ENCODE data around the gene ABI3BP.

The ABI3BP gene, protein sequence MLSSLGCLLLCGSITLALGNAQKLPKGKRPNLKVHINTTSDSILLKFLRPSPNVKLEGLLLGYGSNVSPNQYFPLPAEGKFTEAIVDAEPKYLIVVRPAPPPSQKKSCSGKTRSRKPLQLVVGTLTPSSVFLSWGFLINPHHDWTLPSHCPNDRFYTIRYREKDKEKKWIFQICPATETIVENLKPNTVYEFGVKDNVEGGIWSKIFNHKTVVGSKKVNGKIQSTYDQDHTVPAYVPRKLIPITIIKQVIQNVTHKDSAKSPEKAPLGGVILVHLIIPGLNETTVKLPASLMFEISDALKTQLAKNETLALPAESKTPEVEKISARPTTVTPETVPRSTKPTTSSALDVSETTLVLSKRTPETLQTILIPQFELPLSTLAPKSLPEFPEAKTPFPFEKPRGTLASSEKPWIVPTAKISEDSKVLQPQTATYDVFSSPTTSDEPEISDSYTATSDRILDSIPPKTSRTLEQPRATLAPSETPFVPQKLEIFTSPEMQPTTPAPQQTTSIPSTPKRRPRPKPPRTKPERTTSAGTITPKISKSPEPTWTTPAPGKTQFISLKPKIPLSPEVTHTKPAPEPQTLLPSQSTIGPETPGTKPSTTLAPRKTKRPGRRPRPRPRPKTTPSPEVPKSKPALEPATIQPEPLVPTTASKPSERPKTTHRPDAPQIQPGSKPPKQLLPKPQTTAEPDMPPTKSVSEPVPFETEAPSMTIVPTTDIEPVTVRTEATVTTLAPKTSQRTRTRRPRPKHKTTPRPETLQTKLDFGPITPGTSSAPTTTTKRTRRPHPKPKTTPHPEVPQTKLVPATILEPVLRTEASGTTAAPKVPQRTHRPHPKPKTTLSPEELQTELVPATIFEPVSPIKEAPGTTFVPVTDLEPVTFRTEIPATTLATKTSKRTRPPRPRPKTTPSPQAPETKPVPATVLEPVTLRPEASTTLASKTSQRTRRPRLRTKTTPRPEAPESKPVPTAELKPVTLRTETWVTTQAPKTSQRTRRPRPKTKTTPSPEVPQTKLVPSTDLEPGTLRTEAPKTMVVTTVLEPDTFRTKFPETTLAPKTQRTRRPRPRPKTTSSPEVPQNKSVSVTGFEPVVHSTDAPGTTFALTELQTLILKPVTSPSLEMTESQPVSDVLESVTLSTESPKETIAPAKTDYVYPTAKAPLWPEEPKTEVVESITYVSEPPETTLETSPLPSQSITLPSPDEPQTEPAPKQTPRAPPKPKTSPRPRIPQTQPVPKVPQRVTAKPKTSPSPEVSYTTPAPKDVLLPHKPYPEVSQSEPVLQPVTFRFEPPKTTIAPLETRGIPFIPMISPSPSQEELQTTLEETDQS (N-terminal part only)

DNA sequence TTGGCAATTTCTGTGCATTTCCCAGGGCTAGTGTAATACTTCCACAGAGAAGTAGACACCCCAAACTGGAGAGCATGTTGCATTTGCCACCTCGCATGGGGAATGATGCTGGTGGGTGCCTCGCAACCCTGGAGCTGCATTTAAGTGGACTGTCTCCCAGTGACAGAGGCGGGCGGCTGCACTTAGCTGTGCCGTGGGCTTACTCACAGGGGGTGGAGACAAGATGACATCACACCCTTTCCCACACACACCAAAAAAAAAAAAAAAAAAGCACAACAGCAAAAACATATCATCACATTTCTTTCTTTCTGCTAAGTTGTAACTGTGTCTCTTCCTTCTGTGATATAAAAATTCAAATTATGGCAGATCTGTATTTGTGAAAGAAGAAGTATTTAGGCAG is at the start of gene ABI3BP:
Gene ABI3BP, minus strand, starts transcription at position 113 of the 400 bp plus-strand sequence. Its CDS starts 37 bp downstream, at position 76.
- no peaks in the 10 kb centered on the region for H3K27me3 ChIP-seq (ENCODE audit: control insufficient read depth, insufficient read depth, low read length)
- H3K4me1 ChIP-seq (ENCODE audit: control insufficient read depth, insufficient read depth, low read length) = peaks cover 17% of the 10 kb centered on the region
- peak within 1 kb of the TSS; percentile 78 for H3K27ac ChIP-seq (ENCODE audit: low read depth, low read length)
- no peaks in the 10 kb centered on the region for H3K36me3 ChIP-seq (ENCODE audit: control insufficient read depth, insufficient read depth, low read length)
- peak within 1 kb of the TSS; percentile 71 for H3K4me3 ChIP-seq (ENCODE audit: low read length)
- H3K9ac ChIP-seq (ENCODE audit: low read length) = no peak within 1 kb of the TSS

DNA sequence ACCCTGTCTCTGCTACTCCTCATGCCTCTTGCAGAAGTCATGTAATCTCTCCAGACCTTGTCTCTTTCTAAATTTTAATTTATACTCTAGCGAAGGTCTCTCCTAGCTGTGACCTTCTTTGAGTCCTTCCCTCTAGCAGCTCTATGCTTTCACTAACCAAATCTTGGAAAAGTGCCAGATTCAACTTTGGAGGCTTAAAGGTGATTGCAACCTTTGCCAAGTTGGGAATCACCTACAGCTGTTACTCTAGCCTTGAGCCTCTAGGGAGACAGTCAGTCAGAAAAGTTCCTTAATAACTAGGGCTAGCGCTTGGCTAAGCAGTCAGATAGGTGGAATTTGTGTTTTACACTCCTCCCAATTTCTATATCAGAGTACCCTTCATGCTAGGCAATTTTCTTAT is 46.1 kb upstream of the ABI3BP start:
- H3K9ac ChIP-seq (ENCODE audit: low read length) = no peak overlapping the region
- no peak overlapping the region for H3K27ac ChIP-seq (ENCODE audit: low read depth, low read length)
- no peaks in the 10 kb centered on the region for H3K36me3 ChIP-seq (ENCODE audit: control insufficient read depth, insufficient read depth, low read length)
- H3K4me3 ChIP-seq (ENCODE audit: low read length) = no peak overlapping the region
- no peaks in the 10 kb centered on the region for H3K27me3 ChIP-seq (ENCODE audit: control insufficient read depth, insufficient read depth, low read length)
- no peaks in the 10 kb centered on the region for H3K4me1 ChIP-seq (ENCODE audit: control insufficient read depth, insufficient read depth, low read length)

DNA sequence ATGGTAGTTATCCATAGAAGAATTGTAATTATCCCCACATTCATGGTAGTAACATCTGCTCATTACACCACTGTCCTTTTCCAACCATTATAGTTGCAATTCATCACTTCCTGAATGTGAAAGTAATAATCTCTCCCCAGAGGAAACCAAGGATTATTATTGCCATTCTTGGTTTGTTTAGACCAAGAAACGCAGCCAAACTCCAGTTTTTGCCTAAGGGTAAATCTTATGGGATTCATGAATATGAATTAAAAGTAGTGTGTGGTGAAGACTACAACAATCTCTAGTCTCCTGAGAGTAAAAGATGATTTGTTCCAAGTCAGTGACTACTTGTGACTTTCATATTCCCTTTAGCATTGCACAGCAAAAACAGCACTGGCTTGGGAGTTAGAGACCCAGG is 45.7 kb upstream of the ABI3BP start:
- H3K4me3 ChIP-seq (ENCODE audit: low read length) = no peak overlapping the region
- no peaks in the 10 kb centered on the region for H3K36me3 ChIP-seq (ENCODE audit: control insufficient read depth, insufficient read depth, low read length)
- H3K27me3 ChIP-seq (ENCODE audit: control insufficient read depth, insufficient read depth, low read length) = no peaks in the 10 kb centered on the region
- no peak overlapping the region for H3K9ac ChIP-seq (ENCODE audit: low read length)
- no peaks in the 10 kb centered on the region for H3K4me1 ChIP-seq (ENCODE audit: control insufficient read depth, insufficient read depth, low read length)
- H3K27ac ChIP-seq (ENCODE audit: low read depth, low read length) = no peak overlapping the region

DNA sequence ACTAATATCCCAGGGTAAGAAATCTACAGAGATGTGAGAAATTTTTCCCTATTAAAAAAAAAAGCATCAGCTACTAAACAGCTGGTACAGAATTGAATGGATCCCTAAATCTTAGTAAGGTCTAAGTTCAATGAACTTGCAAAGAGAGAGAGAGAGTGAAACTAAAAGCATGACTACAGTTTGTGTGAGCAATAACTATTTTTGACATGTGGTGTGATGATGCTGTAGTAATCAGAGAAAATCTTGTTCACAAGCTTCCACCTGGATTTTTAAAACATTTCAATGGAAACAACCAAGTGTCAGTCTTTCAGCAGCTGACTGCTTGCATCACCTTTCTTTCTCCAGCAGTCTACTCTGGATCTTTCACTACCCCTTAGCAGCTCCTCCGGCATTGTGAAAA is 45.2 kb upstream of the ABI3BP start:
- no peak overlapping the region for H3K4me3 ChIP-seq (ENCODE audit: low read length)
- no peaks in the 10 kb centered on the region for H3K36me3 ChIP-seq (ENCODE audit: control insufficient read depth, insufficient read depth, low read length)
- no peak overlapping the region for H3K9ac ChIP-seq (ENCODE audit: low read length)
- no peaks in the 10 kb centered on the region for H3K4me1 ChIP-seq (ENCODE audit: control insufficient read depth, insufficient read depth, low read length)
- no peaks in the 10 kb centered on the region for H3K27me3 ChIP-seq (ENCODE audit: control insufficient read depth, insufficient read depth, low read length)
- H3K27ac ChIP-seq (ENCODE audit: low read depth, low read length) = no peak overlapping the region

DNA sequence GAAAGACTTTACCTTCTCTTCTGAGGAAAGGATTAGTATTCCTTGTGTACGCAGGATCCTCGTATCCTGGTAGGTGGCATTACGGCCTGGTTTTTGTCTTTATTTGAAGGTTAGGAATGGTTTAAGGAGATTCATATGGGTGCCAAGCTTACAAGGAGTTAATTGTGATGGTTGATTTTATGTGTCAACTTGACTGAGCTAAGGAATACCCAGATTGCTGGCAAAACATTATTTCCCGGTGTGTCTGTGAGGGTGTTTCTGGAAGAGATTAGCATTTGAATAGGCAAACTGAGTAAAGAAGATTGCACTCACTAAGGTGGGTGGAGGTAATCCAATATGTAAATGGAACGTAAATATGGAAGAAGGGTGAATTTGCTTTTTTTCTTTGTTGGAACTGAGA is 44.4 kb upstream of the ABI3BP start:
- no peaks in the 10 kb centered on the region for H3K27me3 ChIP-seq (ENCODE audit: control insufficient read depth, insufficient read depth, low read length)
- H3K4me3 ChIP-seq (ENCODE audit: low read length) = no peak overlapping the region
- no peaks in the 10 kb centered on the region for H3K4me1 ChIP-seq (ENCODE audit: control insufficient read depth, insufficient read depth, low read length)
- no peak overlapping the region for H3K27ac ChIP-seq (ENCODE audit: low read depth, low read length)
- no peak overlapping the region for H3K9ac ChIP-seq (ENCODE audit: low read length)
- no peaks in the 10 kb centered on the region for H3K36me3 ChIP-seq (ENCODE audit: control insufficient read depth, insufficient read depth, low read length)

DNA sequence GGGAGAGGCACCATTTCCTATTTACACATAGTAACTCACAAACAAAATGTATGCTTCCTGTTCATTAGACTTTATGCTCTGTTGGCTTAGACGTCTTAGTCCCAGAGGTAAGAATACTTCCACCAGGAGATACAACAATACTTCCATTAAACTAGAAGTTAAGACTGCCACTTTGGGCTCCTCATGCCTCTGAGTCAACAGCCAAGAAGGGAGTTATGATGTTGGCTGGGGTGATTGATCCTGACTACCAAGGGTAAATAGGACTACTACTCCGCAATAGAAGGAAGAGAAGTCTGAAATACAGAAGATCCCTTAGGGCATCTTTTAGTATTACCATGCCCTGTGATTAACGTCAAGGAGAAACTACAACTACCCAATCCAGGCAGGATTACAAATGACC is 43.5 kb upstream of the ABI3BP start:
- no peaks in the 10 kb centered on the region for H3K4me1 ChIP-seq (ENCODE audit: control insufficient read depth, insufficient read depth, low read length)
- H3K27ac ChIP-seq (ENCODE audit: low read depth, low read length) = no peak overlapping the region
- H3K4me3 ChIP-seq (ENCODE audit: low read length) = no peak overlapping the region
- H3K9ac ChIP-seq (ENCODE audit: low read length) = no peak overlapping the region
- no peaks in the 10 kb centered on the region for H3K27me3 ChIP-seq (ENCODE audit: control insufficient read depth, insufficient read depth, low read length)
- H3K36me3 ChIP-seq (ENCODE audit: control insufficient read depth, insufficient read depth, low read length) = no peaks in the 10 kb centered on the region

DNA sequence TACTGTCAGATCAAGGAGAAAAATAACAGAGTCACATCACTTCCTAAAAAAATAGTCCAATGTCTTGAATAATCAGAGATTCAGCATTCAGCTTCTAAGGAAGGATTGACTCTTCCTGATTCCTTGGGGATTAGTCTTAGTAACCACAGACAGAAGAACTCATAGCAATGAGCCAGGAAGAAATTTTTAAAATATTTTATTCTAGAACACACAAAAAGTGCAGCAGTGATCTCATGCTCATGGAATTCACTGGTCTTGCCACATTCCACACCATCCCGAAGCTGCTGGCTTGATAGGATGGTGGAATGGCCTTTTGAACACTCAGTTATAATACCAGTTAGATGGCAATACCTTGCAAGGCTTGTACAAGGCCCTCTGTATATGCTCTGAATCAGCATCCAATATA is 43.0 kb upstream of the ABI3BP start:
- H3K4me1 ChIP-seq (ENCODE audit: control insufficient read depth, insufficient read depth, low read length) = no peaks in the 10 kb centered on the region
- no peaks in the 10 kb centered on the region for H3K27me3 ChIP-seq (ENCODE audit: control insufficient read depth, insufficient read depth, low read length)
- H3K27ac ChIP-seq (ENCODE audit: low read depth, low read length) = no peak overlapping the region
- H3K36me3 ChIP-seq (ENCODE audit: control insufficient read depth, insufficient read depth, low read length) = no peaks in the 10 kb centered on the region
- H3K4me3 ChIP-seq (ENCODE audit: low read length) = no peak overlapping the region
- H3K9ac ChIP-seq (ENCODE audit: low read length) = no peak overlapping the region

DNA sequence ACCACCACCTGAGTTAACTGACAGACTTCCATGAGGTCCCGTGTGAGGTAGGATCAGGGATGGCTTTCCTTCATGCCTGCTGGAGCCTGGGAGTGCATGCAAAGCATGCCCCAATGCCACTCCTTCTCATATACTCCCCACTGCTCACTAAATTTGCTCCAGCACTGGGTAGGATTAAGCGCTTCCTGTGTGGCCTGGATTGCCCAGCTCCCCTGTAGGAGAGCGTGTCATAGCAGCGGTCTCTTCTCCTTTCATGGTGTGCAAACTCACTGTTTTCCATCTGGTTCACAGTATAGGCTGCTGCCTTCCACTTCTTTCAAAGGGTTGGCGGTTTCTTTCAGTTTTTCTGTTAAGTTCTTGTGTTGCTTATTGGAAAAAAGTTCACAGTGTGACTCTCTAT is 34.1 kb upstream of the ABI3BP start:
- H3K9ac ChIP-seq (ENCODE audit: low read length) = no peak overlapping the region
- H3K4me1 ChIP-seq (ENCODE audit: control insufficient read depth, insufficient read depth, low read length) = no peaks in the 10 kb centered on the region
- no peak overlapping the region for H3K4me3 ChIP-seq (ENCODE audit: low read length)
- H3K27me3 ChIP-seq (ENCODE audit: control insufficient read depth, insufficient read depth, low read length) = no peaks in the 10 kb centered on the region
- H3K27ac ChIP-seq (ENCODE audit: low read depth, low read length) = no peak overlapping the region
- no peaks in the 10 kb centered on the region for H3K36me3 ChIP-seq (ENCODE audit: control insufficient read depth, insufficient read depth, low read length)

DNA sequence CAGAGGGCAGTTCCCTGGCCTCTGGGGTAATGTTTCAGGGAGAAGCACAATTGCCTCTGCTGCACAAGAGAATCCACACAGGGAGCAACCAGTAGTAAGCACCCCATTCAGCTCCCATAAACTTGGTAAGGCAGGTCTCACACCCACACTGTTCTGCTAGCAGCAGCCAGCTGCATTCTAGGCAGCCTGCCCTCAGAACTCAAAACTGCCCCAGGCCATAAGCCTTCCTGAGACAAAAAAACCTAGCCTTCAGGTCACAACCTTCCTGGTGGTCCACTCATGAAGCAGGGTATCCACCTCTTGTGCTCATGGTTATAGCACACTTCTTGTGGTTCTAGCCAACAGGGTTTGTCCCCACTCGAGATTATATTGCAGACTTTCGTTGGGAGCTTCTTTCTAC is 33.7 kb upstream of the ABI3BP start:
- Histone ChIP-seq H3K4me1 (ENCODE audit: control insufficient read depth, insufficient read depth, low read length) (no peaks in the 10 kb centered on the region), H3K27ac (ENCODE audit: low read depth, low read length) (no peak overlapping the region), H3K4me3 (ENCODE audit: low read length) (no peak overlapping the region), H3K36me3 (ENCODE audit: control insufficient read depth, insufficient read depth, low read length) (no peaks in the 10 kb centered on the region), H3K9ac (ENCODE audit: low read length) (no peak overlapping the region), H3K27me3 (ENCODE audit: control insufficient read depth, insufficient read depth, low read length) (no peaks in the 10 kb centered on the region)

DNA sequence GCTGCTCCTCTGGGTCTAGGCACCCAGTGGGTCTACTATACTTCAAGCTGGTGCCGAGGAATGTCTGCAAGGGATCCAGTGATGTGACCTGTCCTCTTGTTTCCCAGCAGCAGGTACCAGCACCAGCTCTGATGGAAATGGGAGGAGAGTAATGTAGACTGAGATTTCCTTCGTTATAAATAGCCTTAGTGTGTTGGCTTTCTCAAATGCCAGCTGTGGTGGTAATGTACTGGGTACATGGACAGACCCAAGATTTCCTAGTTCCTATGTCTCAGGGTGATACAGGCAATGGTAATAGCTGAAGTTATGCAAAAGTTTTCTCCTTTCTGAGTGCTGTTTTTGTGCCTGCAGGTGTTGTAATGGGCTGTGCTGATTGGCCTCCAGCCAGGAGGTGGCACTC is 33.0 kb upstream of the ABI3BP start:
- H3K36me3 ChIP-seq (ENCODE audit: control insufficient read depth, insufficient read depth, low read length) = no peaks in the 10 kb centered on the region
- H3K27me3 ChIP-seq (ENCODE audit: control insufficient read depth, insufficient read depth, low read length) = no peaks in the 10 kb centered on the region

DNA sequence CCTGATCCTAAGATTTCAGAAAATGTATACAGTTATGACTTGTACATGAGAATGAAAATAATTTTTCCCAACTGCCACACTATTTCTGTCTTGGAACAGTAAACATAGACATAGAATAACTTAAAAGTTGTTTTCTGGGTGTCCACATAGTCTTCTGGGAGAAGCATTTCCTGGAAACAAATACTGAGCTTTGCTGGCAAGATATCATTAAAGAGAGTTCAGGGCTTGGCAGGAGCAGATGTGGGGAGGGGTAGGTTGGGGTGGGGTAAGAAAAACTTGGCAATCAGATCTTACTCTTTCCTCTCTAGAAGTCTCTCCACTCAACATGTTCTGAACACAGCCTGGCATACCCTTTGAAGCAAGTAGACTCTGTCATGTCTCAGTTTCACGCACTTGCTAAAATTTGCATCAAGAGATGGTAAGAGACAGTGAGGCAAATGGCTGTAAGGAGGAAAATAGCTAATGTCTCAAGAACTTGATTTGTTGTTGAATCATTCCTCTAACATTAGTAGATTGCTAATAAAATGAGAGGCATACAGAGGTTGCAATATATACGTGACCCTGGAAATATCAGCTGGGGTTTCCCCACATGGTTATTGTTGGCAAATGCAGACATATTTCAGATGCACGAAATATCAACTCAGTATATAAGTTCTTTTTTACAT is 27.3 kb upstream of the ABI3BP start:
- Histone ChIP-seq H3K36me3 (ENCODE audit: control insufficient read depth, insufficient read depth, low read length) (no peaks in the 10 kb centered on the region), H3K4me1 (ENCODE audit: control insufficient read depth, insufficient read depth, low read length) (no peaks in the 10 kb centered on the region), H3K27me3 (ENCODE audit: control insufficient read depth, insufficient read depth, low read length) (no peaks in the 10 kb centered on the region)

More for the DNA sequence above, 33.0 kb upstream of the ABI3BP start:
- H3K4me1 ChIP-seq (ENCODE audit: control insufficient read depth, insufficient read depth, low read length) = no peaks in the 10 kb centered on the region
- H3K4me3 ChIP-seq (ENCODE audit: low read length) = no peak overlapping the region
- no peak overlapping the region for H3K27ac ChIP-seq (ENCODE audit: low read depth, low read length)
- no peak overlapping the region for H3K9ac ChIP-seq (ENCODE audit: low read length)

DNA sequence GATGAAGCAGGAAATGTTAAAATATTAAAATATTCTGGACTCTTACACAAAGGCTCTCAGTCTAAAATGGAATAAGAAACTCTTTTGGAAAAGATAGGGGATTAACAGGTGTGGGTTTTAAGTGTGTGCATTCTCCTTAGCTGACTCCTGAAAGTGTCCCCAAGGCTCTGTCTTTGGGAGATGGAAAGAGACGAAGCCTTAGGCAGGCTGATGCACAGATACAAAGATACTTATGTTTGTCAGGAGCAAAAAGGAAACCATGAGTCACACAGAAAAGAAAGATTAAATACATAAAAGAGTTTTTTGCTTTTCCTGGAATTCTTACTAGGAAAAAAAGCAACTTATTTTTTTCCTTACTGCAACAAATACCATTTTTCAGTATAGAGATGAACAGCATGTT is 23.8 kb upstream of the ABI3BP start:
- Histone ChIP-seq H3K4me3 (ENCODE audit: low read length) (no peak overlapping the region), H3K9ac (ENCODE audit: low read length) (no peak overlapping the region), H3K36me3 (ENCODE audit: control insufficient read depth, insufficient read depth, low read length) (no peaks in the 10 kb centered on the region), H3K4me1 (ENCODE audit: control insufficient read depth, insufficient read depth, low read length) (no peaks in the 10 kb centered on the region), H3K27me3 (ENCODE audit: control insufficient read depth, insufficient read depth, low read length) (no peaks in the 10 kb centered on the region), H3K27ac (ENCODE audit: low read depth, low read length) (no peak overlapping the region)

More for the DNA sequence above, 27.3 kb upstream of the ABI3BP start:
- H3K9ac ChIP-seq (ENCODE audit: low read length) = no peak overlapping the region
- H3K4me3 ChIP-seq (ENCODE audit: low read length) = no peak overlapping the region
- no peak overlapping the region for H3K27ac ChIP-seq (ENCODE audit: low read depth, low read length)
